Inflammatory macrophage treated with lipopolysaccharide for 1 hour (primary cell): ENCODE results near the gene CLIC2.
"Not testable (repeated sequence)": the region's sequence is repeated elsewhere in the genome, so short reads cannot be mapped to it uniquely, and the experiment has no call there.

Experiments used
- DNase-seq, 2 donors: peaks; one replicate each; pipeline ENCODE4 v3.0.0-alpha.2; 2020 to 2022

The CLIC2 gene

GRCh38 chrX:155334486-155335336 lies at the start of gene CLIC2:
CLIC2 (minus strand) TSS chrX:155334614; CDS start chrX:155334427, 187 bp downstream.
- peak; percentile 52 to 70 for DNase-seq

- not testable (repeated sequence) for DNase-seq
Measured at GRCh38 chrX:155382529-155382967, 48.1 kb upstream of the CLIC2 start.

GRCh38 chrX:155381843-155382528 lies 47.6 kb upstream of the CLIC2 start, which contains the start of gene F8A2:
F8A2 (plus strand) TSS chrX:155382095; CDS start chrX:155382115, 20 bp downstream.
- DNase-seq: not testable (repeated sequence)

GRCh38 chrX:155379802-155380201 lies 45.4 kb upstream of the CLIC2 start:
- not testable (repeated sequence) for DNase-seq

GRCh38 chrX:155373777-155374458 lies 39.5 kb upstream of the CLIC2 start:
- not testable (repeated sequence) for DNase-seq

- DNase-seq: not testable (repeated sequence)
Measured at GRCh38 chrX:155363712-155364111, 29.3 kb upstream of the CLIC2 start.

GRCh38 chrX:155349448-155349847 lies 15.0 kb upstream of the CLIC2 start:
- not testable (repeated sequence) for DNase-seq

GRCh38 chrX:155345689-155346088 lies 11.3 kb upstream of the CLIC2 start:
- DNase-seq: not testable (repeated sequence)

GRCh38 chrX:155335337-155335712 lies 911 bp upstream of the CLIC2 start:
- not testable (repeated sequence) for DNase-seq

- DNase-seq: peak; percentile 6 to 29
Measured at GRCh38 chrX:155333544-155334100, 792 bp downstream of the CLIC2 start.

- DNase-seq: no peak
Measured at GRCh38 chrX:155330992-155331391, 3.4 kb downstream of the CLIC2 start.

GRCh38 chrX:155329293-155329692 lies 5.1 kb downstream of the CLIC2 start:
- DNase-seq: no peak

GRCh38 chrX:155326610-155327009 lies 7.8 kb downstream of the CLIC2 start:
- no peak for DNase-seq

GRCh38 chrX:155314260-155314659 lies 20.2 kb downstream of the CLIC2 start:
- DNase-seq: no peak

GRCh38 chrX:155313766-155314165 lies 20.6 kb downstream of the CLIC2 start:
- no peak for DNase-seq

- no peak for DNase-seq
Measured at GRCh38 chrX:155293771-155294170, 40.6 kb downstream of the CLIC2 start.

- no peak for DNase-seq
Measured at GRCh38 chrX:155279873-155280272, 54.5 kb downstream of the CLIC2 start.

GRCh38 chrX:155270969-155271368 lies 63.4 kb downstream of the CLIC2 start:
- no peak for DNase-seq

- not testable (repeated sequence) for DNase-seq
Measured at GRCh38 chrX:155267995-155268394, 66.4 kb downstream of the CLIC2 start.

GRCh38 chrX:155266439-155266838 lies 68.0 kb downstream of the CLIC2 start:
- DNase-seq: no peak

GRCh38 chrX:155263854-155264628 lies 70.4 kb downstream of the CLIC2 start, which contains the start of gene RAB39B:
RAB39B (minus strand) TSS chrX:155264491; CDS start chrX:155264288, 203 bp downstream.
- peak; percentile 31 to 58 for DNase-seq
